Left hindlimb (tissue), 1 donor: ENCODE measurements around the gene STXBP4.
A peak's percentile ranks its signal among the peaks of the same experiment; 100 is the strongest.

Experiments used
- DNase-seq: peaks from one replicate; pipeline ENCODE4 v3.0.0-alpha.2; 2018

STXBP4 gene

DNA sequence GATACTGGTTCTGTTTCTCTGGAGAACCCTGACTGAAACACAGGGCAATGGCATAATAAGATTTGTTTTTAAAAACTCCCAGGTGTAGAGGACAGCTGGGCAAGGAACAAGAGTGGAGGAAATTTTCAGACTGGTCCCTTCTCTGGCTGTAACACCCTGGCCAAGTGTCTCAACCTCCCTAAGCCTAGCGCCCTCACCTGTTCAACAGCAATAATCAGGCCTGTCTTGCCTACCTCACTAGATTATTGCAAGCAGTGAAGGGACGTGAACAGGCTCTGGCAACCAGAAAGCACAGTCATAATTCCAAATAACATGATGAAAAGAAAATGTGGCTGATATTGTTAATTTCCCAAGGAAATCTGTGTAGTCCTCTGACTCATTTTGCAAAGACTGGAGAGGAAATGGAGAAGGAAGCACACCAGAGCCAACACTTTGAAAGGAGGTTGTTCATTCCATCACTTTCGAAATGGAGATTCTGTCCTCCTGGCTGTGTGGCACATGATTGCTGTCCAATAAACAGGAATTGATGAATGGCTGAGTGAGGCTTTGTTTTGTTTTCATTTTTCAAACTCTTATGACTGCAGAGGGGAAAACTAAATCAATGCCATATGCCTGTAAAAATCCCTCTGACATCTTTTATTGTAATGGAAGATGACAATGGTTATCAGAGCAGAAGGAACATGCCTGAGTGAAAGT, 208.7 kb downstream of the STXBP4 start:
- no peak for DNase-seq

GRCh38 chr17:55177855-55178217, 209.3 kb downstream of the STXBP4 start:
- DNase-seq, result no peak

- no peak for DNase-seq
Measured at GRCh38 chr17:55186937-55187770, 218.6 kb downstream of the STXBP4 start.

DNA sequence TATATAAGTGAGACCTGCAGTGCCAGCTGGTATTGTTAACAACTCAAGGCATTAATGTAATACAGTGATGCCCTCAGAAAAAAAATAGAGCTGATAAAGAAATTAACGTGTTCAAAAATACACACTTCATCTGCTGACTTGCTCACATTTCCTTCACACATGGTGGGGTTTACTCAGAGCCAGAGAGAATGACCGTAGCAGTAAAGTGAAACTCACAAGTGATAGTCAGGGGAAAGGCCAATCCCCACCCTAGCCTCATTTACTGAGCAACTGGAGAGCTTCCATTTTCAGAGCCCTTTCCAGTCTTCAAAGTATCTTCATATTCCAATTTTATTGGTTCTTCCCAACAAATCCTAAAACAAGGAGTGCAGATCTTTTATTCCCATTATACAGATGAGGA, 222.2 kb downstream of the STXBP4 start:
- no peak for DNase-seq

DNA sequence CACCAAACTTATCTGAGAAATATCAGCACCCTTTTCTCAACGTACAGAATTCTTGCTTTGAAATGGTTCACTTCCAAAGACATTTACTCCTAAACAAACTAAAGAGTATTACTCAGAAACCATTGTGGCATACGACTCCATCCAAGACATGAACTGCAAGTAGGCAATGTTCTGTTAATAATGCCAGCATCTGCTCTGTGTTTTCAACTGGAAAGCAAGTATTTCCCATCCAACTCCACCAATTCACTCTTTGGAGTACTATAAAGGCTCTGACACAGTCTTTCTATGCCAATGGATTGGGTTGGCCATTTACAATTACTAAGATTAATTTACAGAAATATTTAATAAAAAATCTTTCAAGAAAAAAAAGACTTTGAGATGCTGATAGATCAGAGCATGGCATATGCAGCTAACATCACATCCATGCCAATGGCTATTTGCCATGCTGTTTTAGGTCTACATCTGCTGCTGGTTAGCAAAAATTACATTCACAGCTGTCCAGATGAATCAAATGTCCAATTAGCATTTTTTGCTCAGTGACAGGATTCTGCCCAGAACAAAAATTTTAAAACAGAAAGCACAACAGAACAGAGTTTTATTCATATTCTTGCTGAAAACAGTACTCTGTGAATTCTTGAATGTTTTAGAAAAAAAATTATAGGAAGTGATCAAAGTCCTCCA, 230.3 kb downstream of the STXBP4 start:
- DNase-seq, result no peak

- DNase-seq, result no peak
Measured at GRCh38 chr17:55200904-55201303, 232.3 kb downstream of the STXBP4 start.

GRCh38 chr17:55201308-55201932, 232.9 kb downstream of the STXBP4 start:
- DNase-seq, result no peak

DNA sequence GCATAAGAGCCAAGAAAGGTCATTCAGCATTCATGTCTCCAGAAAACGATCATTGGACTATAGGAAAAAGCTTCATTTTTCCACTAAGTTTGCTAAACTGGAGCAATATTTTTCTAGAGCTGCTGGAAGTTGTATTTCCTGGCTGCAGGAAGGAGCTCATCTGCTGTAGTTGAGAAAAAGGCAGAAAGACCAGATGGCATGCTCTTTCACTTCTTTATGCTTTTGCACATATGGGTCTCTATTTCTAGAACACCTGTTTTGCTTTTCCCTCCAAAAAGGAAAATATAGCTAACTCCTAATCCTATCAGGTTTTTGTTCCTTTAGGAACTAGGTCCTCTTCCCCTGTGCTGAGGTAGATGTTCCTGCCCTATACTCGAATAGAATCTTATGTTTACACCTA, 234.3 kb downstream of the STXBP4 start:
- no peak for DNase-seq

GRCh38 chr17:55208078-55208812, 239.7 kb downstream of the STXBP4 start:
- no peak for DNase-seq

GRCh38 chr17:55210292-55210691, 241.7 kb downstream of the STXBP4 start:
- no peak for DNase-seq

DNA sequence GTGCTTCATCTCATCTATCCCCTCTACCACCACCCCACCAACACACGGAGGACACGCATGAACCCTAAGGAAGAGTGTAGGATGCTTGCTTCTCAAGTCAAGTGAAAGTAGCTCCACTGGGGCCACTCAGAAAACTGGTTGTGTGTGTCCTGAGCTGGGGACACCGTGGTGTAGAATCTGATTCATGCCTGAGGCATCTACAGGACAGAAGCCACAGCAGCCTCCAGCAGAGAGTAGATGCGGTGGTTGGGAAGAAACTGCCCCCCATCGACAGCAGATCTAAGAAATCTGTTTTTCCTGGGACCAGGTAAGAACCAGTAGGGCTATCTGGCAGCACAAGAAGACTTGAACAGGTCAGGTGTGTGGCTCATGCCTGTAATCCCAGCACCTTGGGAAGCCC, 244.3 kb downstream of the STXBP4 start:
- no peak for DNase-seq

DNA sequence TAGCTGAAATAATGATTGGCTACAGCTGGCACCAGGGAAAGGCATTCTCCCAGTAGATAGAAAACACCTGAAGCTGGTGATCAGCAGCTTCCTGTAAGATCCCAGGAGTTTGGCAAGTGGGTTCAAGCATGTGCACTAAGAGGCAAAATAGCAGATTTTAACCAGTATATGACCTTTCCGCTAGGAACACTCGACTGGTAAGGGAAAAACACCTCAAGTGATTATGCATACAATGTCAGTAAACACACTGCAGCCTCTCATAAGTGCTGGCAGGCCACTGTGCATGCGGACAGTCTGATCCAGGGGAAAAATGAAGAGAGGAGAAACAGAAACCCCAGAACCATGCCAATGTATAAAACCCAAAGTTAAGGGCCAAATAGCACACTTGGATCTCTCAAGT, 247.1 kb downstream of the STXBP4 start:
- no peak for DNase-seq

DNA sequence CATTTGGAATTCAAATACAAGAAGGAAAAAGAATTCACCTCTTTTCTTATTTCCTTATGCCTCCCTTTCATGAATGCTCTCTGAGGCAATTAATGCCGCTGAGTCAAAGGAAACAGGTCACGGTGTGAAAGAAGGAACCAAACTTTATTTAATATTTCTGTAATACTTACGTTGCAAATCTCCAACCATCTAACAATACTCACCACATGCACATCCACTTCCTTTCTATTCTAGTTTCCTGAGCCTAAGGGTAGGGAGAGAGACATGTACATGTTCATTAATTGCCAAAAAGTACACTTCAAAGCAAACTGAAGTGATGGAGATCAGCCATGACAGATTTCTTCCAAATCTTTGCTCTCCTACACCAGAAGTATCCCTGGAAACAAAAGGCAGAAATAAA, 248.3 kb downstream of the STXBP4 start:
- DNase-seq, result no peak

GRCh38 chr17:55219459-55219858, 250.9 kb downstream of the STXBP4 start:
- DNase-seq, result no peak

GRCh38 chr17:55219934-55220333, 251.4 kb downstream of the STXBP4 start:
- peak; percentile 45 for DNase-seq
